ENCODE measurements around the gene RASA3.

The RASA3 gene

DNA sequence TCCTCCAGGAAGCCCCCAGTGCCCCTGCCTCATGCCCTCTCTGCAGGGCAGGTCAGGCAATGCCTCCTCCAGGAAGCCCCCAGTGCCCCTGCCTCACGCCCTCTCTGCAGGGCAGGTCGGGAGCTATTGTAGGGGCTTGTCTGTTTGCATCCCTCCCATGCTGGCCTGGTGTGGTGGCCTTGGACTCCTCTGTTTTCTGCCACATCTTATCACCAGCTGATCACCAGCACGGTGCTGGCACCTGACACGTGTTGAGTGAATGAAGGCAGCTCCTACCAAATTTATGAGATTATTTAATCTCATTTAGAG is 107.1 kb downstream of the RASA3 start:
- TF ChIP-seq, protein P1, sequence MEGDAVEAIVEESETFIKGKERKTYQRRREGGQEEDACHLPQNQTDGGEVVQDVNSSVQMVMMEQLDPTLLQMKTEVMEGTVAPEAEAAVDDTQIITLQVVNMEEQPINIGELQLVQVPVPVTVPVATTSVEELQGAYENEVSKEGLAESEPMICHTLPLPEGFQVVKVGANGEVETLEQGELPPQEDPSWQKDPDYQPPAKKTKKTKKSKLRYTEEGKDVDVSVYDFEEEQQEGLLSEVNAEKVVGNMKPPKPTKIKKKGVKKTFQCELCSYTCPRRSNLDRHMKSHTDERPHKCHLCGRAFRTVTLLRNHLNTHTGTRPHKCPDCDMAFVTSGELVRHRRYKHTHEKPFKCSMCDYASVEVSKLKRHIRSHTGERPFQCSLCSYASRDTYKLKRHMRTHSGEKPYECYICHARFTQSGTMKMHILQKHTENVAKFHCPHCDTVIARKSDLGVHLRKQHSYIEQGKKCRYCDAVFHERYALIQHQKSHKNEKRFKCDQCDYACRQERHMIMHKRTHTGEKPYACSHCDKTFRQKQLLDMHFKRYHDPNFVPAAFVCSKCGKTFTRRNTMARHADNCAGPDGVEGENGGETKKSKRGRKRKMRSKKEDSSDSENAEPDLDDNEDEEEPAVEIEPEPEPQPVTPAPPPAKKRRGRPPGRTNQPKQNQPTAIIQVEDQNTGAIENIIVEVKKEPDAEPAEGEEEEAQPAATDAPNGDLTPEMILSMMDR (IDR thresholded peaks at IDR 0.05; ENCODE audit: low read depth, low read length), result no peak

DNA sequence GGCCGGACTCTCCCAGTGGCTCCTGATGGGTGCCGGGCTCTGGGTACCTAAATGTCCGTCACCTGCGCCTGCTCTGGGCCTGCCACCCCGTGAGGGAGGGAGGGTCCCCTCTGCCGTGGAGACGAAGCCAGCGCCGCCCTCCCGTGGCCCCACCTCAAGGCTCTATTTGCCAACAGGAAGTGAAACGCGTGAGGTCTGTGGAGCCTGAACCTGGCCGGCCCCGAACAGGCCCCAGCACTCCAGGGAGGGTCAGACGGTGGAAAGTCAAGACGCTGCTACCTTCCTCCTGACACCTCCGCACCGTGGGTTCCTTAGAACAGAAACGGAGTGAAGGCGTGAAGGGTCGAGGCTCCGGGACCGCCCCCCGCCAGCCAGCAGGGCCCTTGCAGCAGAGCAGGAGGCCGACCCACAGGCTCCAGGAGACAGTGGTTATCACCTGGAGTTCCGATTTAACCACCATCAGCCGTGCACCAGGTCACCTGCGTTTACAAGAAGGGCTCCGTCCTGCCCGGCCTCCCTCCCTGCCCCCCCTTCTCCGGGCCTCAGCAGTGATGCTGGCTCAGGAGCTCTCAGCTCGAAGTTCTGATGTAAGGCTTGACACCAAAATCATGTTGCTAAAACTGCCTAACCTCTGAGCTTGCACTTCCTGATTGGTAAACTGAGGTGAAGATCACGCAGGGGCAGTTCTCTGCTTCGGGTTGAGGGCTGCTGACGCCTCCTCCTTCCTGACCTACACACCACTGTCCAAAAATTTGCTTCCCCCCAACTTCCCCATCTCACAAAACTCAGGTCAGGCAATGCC is 107.6 kb downstream of the RASA3 start:
- TF ChIP-seq, protein P1 (IDR thresholded peaks at IDR 0.05; ENCODE audit: low read depth, low read length), result no peak
- H3K4me3 ChIP-seq (ENCODE audit: low read depth, low read length), result no peak overlapping the region

More for the DNA sequence above, 107.1 kb downstream of the RASA3 start:
- H3K4me3 ChIP-seq (ENCODE audit: low read depth, low read length), result no peak overlapping the region

DNA sequence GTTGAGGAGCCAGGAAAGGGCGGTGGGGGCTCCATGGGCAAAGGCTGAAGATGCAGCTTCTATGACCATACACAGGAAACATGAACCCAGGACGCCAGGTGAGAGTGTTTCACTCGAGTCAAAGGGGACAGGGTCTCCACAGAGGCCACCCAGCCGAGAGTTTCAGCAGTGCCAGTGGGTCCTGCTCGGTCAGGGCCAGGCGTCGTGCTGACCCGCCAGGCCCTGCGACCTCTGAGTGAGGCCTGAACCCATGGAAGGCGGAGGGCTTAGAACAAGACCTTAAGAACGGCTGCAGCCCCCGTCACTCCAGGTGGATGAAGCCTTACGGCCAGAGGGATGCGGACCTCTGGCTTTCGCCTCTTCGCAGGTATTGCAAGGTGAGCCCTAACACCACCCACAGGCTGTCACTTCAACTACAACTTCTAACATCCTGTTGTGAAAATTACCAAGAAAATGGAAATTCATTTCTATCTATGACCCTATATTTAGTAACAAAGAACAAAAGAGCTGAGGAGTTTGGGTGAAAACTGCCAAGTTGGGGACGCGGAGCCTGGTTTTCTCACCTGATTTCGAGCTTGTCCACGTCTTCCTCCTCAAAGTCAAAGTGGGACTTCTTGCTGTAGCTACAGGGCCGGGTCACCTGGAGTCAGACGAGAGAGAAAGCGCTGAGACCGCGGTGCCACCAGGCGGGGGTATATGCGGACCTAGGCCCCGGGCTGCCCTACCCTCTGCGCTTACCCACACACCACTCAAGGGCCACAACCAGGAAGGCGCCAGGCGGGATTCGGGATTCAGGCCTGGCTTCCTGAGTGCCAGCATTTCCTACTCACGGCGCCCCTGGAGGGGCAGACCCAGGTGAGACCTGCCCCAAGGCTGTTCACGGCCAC is 108.5 kb downstream of the RASA3 start:
- no peak overlapping the region for H3K4me3 ChIP-seq (ENCODE audit: low read depth, low read length)
- TF ChIP-seq, protein P1 (IDR thresholded peaks at IDR 0.05; ENCODE audit: low read depth, low read length), result no peak

DNA sequence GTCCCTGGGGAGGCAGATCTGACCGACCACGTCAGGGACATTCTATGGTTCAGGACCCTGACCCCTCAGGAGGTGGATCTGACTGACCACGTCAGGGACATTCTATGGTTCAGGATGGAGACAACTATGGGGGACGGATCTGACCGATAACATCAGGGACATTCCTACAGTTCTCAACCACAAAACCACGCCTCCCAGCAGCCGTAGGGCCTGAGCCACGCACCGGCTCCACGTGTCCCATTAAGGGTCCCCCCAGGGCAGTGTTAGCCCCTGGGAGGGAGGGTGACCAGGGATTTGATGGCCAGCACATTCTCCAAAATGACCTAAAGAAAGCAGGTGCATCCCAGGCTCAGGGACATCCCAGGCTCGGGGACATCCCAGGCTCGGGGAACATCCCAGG is 109.5 kb downstream of the RASA3 start:
- TF ChIP-seq, protein P1 (IDR thresholded peaks at IDR 0.05; ENCODE audit: low read depth, low read length), result no peak

DNA sequence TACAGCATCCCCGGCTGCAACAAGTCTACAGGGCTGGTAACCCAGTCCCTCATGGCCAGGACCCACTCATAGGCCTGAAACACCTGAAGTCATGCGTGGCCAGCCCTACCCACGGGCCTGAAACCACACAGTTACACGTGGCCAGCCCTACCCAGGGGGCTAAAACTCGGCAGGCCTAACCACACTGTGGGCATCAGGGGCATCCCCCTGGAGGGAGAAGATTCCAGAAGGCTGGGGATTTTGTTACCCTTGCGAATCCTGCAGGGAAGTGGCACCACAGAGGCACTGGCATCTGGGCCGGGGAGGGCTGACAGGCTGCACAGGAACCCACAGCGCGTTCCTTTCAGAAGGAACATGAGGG is 110.1 kb downstream of the RASA3 start:
- TF ChIP-seq, protein P1 (IDR thresholded peaks at IDR 0.05; ENCODE audit: low read depth, low read length), result no peak
- H3K4me3 ChIP-seq (ENCODE audit: low read depth, low read length), result no peak overlapping the region

More for the DNA sequence above, 109.5 kb downstream of the RASA3 start:
- H3K4me3 ChIP-seq (ENCODE audit: low read depth, low read length), result no peak overlapping the region

DNA sequence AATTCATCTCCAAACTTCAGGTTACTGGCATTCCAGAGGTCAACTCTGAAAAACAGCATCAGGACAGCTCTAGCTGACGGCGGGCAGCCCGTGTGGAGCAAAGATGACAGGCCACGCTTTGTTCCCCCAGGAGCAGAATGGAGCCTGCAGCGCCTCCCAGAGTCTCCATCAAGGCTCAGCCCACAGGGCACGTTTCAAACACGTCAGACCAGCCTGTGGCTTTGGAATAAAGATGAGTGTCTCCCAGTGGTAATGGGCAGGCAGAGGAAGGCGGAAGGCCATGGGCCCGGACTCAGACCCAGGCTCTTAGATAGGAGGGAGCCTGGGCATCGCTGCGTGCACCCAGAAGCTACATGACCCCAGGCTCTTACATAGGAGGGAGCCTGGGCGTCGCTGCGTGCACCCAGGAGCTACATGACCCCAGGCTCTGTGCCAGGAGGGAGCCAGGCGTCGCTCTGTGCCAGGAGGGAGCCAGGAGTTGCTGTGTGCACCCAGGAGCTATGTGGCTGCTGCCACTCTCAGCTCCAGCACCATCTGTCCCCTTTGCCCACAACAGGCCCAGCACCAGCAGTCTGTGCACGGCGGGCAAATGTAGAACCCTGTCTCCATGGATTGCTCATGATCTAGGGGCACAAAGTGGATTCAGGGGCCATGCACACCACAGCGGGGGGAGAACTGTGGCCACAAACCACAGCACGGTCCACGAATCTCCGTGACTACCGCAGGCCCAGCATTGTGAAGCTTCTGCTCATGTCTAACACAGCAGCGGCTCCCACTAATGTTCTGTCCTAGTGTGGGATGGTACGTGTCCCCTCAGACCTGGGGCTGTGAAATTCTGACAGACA is 110.7 kb downstream of the RASA3 start:
- TF ChIP-seq, protein P1 (IDR thresholded peaks at IDR 0.05; ENCODE audit: low read depth, low read length), result no peak

More for the DNA sequence above, 110.7 kb downstream of the RASA3 start:
- H3K4me3 ChIP-seq (ENCODE audit: low read depth, low read length), result no peak overlapping the region
